H1 (cell line): ENCODE measurements around the gene RBCK1. TPM values are rescaled to one million over a fixed set of nuclear protein-coding genes. Genes with fewer than 3 reads are reported as not detected.

Experiments
- HDAC2 ChIP-seq, 2 experiments: fragments of 300-600 bp in 1 of 2; sonication (generic) in 1 of 2; IDR thresholded peaks; 2 replicates each; pipeline ENCODE4 v1.6.1; 2011 to 2012; ENCODE audit warnings: low read depth in 2 of 2, low read length in 2 of 2, mild to moderate bottlenecking in 2 of 2, moderate library complexity in 2 of 2, borderline replicate concordance in 1 of 2, inconsistent platforms in 1 of 2
- KDM4A ChIP-seq: IDR thresholded peaks from one replicate; pipeline ENCODE4 v1.7.1; 2012; ENCODE audit warnings: low read depth, mild to moderate bottlenecking, moderate library complexity, low read length, inconsistent platforms; ENCODE audit not compliant: severe bottlenecking
- polyA plus RNA-seq, 7 experiments: library from polyadenylated mRNA; depleted of rRNA in 3 of 7; stranded (reverse) in 5 of 7; unstranded in 2 of 7; fragments of >200 nt in 5 of 7; fragments of 200-250 nt in 2 of 7; gene quantifications; 1 replicate in 5 of 7; 2 replicates in 1 of 7; 4 replicates in 1 of 7; pipeline versions ENCODE4 v1.2.1 to v1.2.3, GENCODE V29; 2011 to 2013; ENCODE audit warnings: missing spikeins in 2 of 7, mixed read lengths in 2 of 7
- total RNA-seq: library from RNA; stranded (reverse); fragmentation: NEBNext Ultra II Directional; extraction: Animal tissue kit (Norgen Biotek cat#: 25700); gene quantifications from 2 replicates; pipeline ENCODE4 v1.2.1, GENCODE V29; 2021

Gene RBCK1
- total and polyA plus RNA-seq, 2 of the 8 experiments (the other 6 are each of a cell fraction or from before 2014, with no cell fraction given) = 43.1 to 54.7 TPM

DNA sequence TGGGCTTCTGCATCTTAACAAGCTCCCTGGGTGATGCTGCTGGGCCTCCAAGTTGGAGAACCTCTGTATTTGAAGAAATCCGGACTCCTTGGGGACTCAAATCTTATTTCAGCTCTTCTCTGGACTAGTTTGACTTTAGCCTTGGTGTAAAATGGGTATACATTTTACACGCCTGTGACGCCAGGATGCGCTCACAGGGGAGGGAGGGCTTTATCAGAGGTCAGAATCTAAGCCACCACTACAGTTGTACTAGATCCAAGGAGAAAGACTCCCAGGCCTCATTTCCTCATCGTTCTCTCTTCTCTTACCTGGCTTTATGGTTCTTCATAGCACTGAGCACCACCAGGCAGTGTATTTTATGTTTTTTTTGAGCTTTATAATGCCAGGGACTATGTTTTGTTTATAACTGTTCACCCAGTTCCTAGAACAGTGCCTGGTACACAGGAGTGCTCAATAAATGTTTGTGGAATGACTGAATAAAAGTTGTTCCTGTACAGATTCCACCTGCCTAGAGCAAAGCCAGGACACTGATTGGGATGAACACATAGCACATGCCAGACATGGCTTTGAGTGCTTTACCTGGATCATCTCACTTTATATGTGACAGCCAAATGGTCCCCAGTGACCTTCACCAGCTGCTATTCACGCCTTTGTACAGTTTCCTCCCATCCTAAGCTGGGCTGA lies 5.1 kb upstream of the RBCK1 start (continued):
- TF ChIP-seq HDAC2 (IDR thresholded peaks at IDR 0.05; ENCODE audit: borderline replicate concordance in 1 of 2, low read depth in 2 of 2, low read length in 2 of 2) (no peak), KDM4A (no peak)
